ENCODE measurements around the gene CARMIL1.

CARMIL1 gene

GRCh38 chr6:25329982-25330381, 50.8 kb downstream of the CARMIL1 start:
- no peak for TF ChIP-seq CTCF (conservative IDR thresholded peaks at IDR 0.05)
- H3K27ac ChIP-seq, result peak overlapping the region; percentile 19

- no peak overlapping the region for H3K27ac ChIP-seq
- TF ChIP-seq CTCF (conservative IDR thresholded peaks at IDR 0.05), result no peak
Measured at GRCh38 chr6:25330796-25331685, 51.9 kb downstream of the CARMIL1 start.

- no peak overlapping the region for H3K27ac ChIP-seq
- no peak for TF ChIP-seq CTCF (conservative IDR thresholded peaks at IDR 0.05)
Measured at GRCh38 chr6:25332165-25332564, 53.0 kb downstream of the CARMIL1 start.

- peak overlapping the region; percentile 54 for H3K27ac ChIP-seq
- TF ChIP-seq CTCF (conservative IDR thresholded peaks at IDR 0.05), result no peak
Measured at GRCh38 chr6:25332655-25333071, 53.5 kb downstream of the CARMIL1 start.

GRCh38 chr6:25333471-25333870, 54.3 kb downstream of the CARMIL1 start:
- H3K27ac ChIP-seq, result peak overlapping the region; percentile 54
- TF ChIP-seq CTCF (conservative IDR thresholded peaks at IDR 0.05), result no peak

GRCh38 chr6:25334793-25335192, 55.6 kb downstream of the CARMIL1 start:
- no peak for TF ChIP-seq CTCF (conservative IDR thresholded peaks at IDR 0.05)

GRCh38 chr6:25336996-25337395, 57.8 kb downstream of the CARMIL1 start:
- no peak for TF ChIP-seq CTCF (conservative IDR thresholded peaks at IDR 0.05)
- H3K27ac ChIP-seq, result no peak overlapping the region

More at GRCh38 chr6:25334793-25335192, 55.6 kb downstream of the CARMIL1 start:
- H3K27ac ChIP-seq, result peak overlapping the region; percentile 54

All from VCaP (cell line).